A204.1 (cell line): ENCODE measurements around the gene GIMAP1.

Experiments used
- FAIRE-seq: peaks from 2 replicates; lab custom pipeline; 2012; peaks lifted over from hg19 to GRCh38; lab: Jason Lieb, UNC

The GIMAP1 gene

GRCh38 chr7:150748376-150748775 lies 32.0 kb downstream of the GIMAP1 start:
- no peak for FAIRE-seq

GRCh38 chr7:150751702-150752101 lies 35.3 kb downstream of the GIMAP1 start:
- no peak for FAIRE-seq

GRCh38 chr7:150753239-150753638 lies 36.8 kb downstream of the GIMAP1 start:
- FAIRE-seq = no peak

- no peak for FAIRE-seq
Measured at GRCh38 chr7:150753826-150754603, 37.6 kb downstream of the GIMAP1 start.

- no peak for FAIRE-seq
Measured at GRCh38 chr7:150754951-150755350, 38.5 kb downstream of the GIMAP1 start.

- FAIRE-seq = no peak
Measured at GRCh38 chr7:150755473-150756099, 39.2 kb downstream of the GIMAP1 start.

- FAIRE-seq = no peak
Measured at GRCh38 chr7:150756166-150756565, 39.8 kb downstream of the GIMAP1 start.

GRCh38 chr7:150756858-150757257 lies 40.4 kb downstream of the GIMAP1 start:
- FAIRE-seq = peak; percentile 55

GRCh38 chr7:150759479-150759878 lies 43.1 kb downstream of the GIMAP1 start:
- peak; percentile 16 for FAIRE-seq

- no peak for FAIRE-seq
Measured at GRCh38 chr7:150766334-150766709, 49.9 kb downstream of the GIMAP1 start.

GRCh38 chr7:150769768-150770167 lies 53.4 kb downstream of the GIMAP1 start:
- no peak for FAIRE-seq
